HG03064 (cell line): ENCODE measurements around the gene RHEB.

Experiments
- ATAC-seq: cut with Tn5 transposase; IDR thresholded peaks from one replicate; pipeline ENCODE4 v1.9.1; 2021; ENCODE audit warnings: low read depth; ENCODE audit not compliant: unreplicated experiment

The RHEB gene

DNA sequence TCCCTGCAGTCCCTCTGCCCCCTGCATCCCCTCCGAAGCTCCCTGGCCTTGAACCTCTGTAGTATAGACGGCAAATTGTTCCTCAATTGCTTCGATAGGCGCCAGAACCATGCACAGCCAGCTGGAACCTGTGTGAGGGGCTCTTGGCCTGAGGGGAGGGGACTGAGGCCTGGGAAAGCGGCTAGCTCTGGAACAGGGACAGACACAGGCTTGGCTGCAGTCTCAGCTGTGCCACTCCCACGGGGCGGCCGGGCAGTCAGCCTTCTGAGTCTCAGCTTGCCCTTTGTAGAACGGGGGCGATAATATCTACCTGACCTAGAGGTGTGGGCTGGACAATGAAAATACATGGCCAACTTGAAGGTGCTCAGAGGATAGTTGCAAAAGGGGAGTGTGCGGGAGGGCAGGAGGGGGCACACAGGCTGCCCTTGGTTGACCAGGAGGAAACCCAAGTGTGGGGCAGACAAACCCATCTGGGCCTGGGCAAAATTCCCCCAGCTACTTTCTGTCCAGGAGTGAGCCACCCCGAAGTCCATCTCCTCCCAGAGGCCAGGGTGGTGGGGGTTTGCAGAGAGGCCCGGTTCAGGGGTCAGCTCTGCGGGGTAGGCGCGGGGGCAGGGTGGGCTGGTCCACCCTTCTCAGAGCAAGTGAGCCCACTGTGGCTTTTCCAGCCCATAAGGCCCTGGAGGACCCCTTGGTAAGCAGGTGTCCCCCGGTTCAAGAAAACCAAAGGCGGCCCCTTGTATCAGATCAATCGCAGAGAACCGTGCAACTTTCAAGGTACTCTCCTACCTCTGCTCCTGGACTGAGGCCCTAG lies 84.4 kb downstream of the RHEB start:
- ATAC-seq = no peak

DNA sequence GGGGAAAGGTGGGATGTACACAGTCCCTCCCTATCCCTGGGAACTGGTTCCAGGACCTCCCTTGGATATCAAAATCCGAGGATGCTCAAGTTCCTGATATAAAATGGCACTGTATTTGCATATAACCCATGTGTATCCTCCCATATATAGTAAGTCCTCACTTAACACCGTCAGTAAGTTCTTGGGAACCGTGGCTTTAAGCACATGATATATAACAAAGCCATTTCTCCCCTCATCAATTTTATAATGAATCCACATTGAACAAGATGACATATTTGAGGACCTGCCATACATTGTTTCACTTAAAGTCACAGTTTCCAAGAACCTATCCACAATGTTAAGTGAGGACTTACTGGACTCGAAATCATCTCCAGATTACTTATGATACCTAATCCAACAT lies 85.1 kb downstream of the RHEB start:
- ATAC-seq = no peak

DNA sequence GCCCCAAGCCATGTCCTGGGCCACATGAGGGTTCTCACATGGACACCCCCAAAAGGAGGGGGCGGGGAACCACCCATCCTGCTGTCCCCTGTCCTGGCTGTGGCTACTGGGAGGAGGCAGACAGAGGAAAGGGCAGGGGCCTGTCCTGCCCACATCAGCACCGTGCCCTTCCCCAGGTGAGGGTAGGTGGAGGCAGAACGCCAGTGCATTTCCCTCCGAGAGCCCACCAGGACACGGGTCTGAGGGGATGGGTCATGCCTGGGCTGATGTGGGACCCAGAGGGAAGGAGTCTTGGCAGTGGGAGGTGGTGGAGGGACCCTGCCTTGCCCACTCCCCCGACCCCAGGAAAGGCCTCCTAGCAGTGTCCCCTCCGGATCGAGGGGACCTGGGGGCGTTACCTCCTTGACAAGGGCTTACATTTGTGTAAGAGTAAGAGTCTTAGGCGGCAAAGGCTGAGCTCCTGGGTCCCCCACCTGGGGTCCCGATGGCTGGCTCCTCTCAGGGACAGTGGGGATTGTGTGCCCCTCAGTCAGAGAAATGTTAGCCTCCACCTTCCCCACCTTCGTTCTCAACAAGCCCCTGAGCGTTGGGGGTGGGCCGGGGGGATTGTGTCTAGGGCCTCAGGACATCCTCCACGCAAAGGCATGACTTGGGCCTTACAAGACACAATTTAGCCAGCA lies 85.8 kb downstream of the RHEB start:
- no peak for ATAC-seq

DNA sequence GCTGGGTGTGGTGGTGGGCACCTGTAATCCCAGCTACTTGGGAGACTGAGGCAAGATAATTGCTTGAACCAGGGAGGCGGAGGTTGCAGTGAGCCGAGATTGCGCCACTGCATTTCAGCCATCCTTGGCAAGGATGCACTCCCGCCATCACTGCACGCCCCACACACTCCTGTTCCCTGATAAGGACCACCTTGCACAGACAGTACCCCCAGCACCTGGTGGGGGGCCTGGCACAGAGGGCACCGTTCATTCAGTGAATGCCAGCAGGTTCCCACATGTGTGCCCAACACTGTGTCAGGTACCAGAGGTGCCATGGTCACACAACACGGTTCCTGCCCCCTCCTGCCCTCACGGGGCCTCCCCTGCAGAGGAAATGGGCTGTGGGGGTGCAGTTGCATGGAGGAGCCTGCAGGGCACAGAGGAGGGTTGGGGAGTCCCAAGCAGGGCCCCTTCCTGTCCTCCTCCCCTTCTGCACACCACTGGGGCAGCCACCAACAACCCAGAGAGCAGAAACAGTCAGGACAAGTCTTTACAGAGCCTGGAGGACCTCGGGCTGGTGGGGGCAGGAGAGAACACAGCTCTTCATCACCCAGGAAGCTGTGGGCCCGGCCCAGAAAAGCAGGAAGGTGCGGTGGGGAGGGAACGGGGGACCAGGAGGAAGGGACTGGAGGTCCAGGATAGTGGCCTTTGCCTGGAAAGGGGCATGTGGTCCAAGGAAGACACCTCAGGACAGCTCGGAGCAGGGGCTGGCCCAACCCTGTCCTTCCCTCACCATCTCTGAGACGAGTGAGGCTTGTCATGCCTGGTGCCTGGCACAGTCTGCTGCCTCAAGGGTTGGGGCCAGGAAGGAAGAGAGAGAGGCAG lies 86.8 kb downstream of the RHEB start:
- peak; percentile 55 for ATAC-seq

DNA sequence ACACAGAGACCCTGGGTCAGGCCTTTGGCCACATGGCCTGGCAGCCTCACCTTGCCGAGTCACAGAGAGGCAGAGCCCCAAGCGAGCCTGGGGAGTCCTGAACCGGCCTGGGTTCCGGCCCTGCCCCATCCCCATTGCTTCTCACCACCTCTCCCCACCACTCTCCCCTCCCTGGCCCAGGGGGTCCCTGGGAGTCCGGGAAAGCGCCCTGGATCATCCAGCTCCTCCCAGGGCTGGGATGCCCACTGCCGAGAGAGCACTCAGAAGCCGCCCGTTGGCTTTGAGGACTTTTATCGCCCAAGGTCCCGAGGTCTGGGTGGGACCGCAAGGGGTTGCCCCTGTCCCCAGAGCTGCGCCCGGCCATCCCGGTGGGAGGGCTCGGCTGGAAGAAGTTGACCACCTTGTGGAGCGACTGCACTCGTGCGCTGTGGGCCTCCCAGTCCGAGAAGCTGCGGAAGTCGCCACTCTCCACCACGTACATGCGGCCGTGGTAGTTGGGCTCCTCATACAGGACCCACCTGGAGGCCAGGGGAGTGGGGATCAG lies 87.9 kb downstream of the RHEB start:
- ATAC-seq = no peak

DNA sequence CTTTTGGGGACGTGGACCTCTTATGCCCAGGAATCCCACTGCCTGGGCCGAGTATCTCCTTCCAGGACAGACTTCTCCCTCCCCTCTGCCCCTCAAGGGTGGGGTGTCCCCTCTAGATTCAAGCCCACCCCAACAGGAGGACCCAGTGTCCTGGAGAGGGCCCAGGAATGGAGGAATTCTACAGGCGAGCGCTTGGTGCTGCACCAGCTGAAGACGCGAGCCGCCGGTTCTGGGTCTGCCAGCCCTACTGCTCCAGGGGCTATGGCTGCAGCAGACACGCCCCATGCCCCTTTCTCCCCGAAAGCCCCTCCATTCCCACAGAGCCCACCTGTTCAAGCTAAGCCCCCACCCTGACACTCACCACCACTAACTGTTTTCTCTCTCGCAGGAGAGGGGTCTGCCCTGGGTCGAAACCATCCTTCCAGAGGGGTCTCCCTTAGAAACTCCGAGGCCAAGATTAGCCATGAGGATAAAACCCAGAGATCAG lies 88.4 kb downstream of the RHEB start:
- ATAC-seq = no peak

DNA sequence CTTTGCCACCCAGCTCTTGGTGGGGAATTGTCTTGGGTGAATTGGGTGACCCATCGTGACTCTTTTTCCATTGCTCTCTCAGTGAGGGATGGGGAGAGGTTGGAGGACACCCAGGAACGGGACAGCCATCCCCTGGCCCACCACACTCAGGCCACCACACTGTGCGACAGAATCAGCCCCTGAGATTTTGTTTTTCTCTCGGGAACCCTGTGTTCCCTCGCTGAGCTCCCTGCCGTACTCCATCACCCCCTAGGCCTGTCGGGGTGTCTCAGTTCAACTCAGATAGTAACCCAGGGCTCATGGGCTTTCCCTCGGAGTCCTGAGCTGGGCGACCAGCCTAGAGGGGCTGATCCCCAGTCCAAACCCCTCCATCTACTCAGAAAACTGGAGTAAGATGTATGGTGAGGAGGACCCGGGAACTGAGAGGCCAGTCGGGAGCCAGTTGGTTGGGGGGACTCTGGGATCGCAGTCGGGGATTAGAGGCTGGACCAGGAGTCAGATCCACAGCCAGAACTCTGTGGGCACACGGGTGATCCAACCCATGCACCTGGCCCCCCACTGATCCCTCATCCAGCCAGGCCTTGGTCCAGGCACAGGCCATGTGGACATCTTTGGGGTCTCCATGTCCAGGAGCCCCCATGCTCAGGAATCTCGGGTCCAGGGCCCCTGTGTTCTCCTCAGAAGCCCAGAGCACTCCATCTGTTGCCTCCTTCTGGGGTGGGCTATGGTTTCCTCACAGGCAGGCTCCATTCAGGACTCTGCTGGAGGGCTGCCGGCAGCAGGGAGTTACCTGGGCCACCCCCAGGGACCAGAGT lies 89.1 kb downstream of the RHEB start:
- ATAC-seq = no peak

DNA sequence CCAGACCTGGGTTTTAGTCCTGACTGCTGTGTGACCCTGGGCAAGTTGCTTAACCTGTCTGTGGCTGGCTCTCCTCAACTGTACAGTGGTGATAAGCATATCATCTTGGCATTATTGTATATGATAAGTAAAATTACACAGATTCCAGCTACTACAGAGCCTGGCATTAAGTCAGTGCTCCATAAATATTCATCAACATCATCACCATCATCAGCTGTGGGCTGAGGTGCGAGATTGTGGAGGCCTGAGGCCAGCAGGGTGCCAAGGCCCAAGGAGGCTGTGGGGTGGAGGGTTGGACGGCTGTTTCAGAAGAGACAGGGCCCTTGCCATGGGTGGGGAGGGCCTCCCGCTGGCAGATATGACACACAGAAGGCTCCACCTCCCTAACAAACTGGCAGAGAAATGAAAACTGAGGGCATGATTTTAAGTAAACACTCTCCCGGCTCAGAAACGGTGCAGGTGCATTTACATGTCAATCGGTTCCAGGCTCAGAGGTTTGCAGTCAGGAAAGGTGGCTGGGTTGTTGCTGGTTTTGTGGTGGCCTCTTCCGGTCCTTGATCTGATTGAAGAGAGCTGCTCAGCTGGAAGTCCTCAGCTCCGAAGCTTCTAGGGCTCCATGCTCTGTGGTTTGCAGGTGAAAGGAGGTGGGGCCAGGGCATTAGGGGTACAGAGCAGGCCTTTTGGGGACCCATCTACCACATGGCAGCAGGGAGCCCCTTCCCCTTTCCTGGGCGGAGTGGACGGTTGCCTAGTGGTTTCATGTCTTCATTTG lies 89.9 kb downstream of the RHEB start:
- peak; percentile 51 for ATAC-seq

DNA sequence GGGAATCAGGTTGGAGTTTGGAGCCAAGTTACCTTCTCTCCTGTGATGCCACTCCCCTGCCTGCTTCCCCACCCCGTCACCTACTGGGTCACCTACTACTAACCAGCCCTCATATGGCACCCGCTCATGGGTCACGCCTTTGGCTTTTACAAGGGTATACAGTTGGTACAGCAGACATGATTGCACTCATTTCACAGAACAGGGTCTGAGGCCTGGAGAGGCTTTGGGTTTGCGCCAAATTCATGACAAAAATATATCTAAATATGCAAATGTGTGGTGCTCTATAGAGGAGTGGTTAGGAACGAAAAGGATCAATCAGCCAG lies 90.5 kb downstream of the RHEB start:
- no peak for ATAC-seq

DNA sequence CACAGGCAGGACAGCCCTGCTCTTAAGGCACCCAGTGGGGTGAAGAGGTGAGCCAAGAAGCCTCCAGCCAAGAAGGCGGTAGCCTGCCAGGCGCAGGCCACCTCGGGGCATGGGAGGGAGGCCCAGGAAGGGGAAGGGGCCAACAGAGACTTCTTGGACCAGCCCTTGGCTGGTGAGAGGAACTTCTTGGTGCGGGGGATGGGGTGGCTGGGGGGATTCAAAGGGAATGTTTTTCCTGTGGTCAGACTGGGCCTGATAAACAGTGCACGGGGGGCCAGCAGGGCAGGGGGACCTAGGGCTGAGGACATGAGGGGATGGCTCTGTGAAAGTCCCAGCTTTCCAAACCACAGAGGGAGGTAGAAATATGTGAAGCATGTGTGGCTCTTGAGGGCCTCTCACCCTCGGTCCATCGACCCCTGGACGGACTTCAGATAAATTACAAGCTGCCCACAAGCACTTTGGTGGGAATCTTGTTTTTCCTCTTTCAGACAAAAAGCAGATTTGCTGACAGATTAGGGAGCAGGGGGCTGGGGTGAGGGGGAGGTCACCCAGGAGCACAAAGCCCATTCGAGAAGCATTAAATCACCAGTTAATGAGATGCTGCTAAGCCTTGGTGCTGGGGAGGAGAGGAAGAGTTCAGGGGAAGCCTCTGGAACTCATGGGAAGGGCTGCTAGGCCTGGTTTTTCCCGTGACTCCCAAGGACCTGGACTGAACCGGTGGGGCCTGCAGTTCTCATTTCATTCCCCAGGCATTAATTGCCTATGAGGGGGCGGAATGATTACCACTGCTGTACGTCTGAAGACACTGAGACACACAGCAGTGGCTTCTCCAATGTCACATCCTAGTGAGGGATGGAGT lies 91.1 kb downstream of the RHEB start:
- ATAC-seq = no peak

DNA sequence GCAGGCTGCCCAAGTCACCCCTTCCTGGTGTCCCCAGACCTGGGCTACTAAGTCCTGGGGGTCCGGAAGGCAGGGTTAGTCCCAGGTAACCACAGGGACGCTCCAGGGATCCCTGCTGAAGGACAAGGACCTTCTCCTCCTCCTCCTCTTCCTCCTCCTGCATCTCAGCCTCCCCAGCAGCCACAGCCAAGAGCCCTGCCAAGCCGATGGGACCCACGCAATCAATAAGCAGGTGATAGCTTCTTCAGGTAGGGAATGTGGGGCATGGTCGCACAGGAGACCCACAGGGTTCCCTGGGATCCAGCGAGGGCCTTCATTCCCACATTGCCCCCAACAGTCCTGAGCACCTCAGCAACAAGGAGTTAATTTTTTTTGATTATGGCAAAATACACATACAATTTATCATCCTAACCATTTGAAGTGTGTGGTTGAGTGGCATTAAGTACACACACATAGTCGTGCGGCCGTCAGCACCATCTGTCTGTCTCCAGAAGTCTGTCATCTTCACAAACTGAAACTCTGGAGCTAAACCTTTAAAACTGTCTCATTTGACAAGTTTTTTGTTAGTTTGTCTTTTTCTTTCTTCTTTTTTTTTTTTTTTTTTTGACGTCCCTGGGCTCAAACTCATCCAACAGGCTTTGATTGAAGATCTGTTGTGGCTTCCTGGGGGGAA lies 91.9 kb downstream of the RHEB start:
- no peak for ATAC-seq

DNA sequence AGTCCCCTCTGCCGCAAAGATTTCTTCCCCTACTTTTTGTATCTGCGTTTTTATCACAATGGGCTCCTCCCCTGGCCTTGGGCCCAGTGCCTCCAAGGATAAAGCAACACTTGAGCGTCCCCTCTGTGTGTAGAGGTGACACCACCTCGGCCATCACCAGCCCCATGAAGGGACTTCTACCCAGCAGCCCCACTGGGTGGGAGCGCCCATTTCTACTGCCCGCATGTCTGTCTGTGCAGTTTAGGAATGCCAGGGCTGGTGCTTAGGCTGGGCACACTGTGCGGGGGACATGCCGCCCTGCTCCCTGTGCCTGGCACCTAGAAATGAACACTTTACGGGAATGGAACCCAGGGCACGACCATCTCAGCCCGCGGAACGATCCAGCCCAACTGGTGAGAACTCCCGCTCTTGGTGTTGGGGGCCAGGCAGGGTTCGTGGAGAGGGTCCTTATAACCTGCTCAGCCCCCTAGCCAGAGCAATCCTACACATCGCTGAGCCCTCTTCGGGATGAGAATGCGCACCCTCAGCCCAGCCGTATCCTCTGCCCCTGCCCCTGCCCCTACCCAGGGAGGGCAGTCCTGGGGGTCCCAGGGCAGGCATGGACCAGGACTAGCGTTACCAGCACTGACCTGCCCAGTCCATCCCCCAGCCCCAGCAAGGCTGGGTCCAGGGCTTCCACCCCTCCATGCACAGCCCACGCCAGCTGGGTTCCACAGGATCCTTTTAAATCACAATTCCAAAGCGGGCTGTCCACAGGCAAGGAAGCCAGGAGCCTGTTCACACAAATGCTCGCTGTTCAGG lies 92.6 kb downstream of the RHEB start:
- no peak for ATAC-seq

DNA sequence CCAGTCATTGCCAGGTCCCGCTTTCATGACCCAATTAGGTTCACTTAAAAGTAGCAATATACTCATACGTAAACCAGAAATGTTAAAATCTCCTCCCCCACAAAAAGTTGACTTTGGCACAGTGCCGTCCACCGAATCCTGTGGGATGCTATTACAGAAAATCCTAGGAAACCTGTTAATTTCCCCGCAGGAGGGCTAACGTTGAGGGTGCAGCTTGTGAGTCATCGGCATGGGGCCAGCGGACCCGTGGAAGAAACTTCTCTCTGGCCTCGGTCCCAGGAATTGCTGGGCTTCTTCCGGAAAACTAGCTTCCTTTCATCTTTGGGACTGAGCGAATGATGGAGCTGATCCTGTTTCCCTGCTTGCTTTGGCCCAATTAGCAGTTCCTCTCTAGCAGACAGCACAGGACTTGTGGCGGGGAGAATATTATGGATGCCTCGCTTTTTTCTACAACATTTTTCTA lies 93.2 kb downstream of the RHEB start:
- no peak for ATAC-seq

DNA sequence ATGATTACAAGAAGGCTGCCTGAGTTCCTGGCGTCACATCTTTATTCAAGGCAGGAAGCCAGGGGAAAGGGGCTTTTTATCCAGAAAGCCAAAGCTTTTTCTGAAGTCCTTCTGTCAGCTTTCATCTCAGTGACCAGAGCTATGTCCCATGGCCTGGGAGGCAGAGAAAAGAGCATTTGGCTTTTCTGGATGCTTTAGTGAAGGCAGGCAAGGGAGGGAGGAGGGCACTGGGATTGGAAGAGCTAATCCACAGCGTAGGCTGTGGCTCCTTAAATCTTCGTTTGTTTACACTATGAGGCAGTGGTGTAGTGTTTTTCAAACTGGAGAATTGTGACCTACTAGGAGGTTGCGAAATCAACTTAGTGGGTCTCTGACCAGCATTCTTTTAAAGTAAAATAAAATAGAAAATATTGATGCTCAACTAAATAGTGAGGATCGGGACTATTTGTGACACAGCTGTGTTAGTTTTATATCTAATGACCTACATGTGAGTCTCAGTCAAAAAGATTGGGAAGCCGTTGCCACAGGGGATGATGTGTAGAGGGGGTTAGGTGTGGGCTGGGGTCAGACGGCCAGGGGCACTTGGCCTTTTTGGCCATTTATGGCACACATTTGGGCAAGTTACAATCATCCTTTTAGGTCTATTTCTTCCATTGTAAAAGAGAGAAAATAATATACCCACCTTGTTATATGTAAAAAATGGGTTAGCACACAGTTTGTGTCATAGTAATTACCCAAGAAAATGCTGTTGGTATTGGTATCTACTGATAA lies 93.8 kb downstream of the RHEB start:
- ATAC-seq = no peak

DNA sequence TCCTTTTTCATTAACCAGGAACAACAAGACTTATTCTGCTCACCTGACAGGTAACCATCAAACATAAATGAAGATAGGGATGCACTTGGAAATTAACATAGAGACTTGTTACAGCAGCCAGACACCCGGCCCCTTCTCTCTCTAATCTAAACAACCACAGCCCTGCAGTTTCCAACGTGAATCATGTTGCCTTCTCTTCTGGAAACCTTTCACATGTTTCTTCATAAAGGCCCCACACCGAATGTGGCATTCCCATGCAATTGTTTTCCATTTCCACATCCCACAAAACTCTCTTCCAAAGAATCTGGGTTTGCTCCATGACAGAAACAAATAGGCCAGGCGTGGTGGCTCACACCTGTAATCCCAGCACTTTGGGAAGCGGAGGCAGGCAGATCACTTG lies 94.9 kb downstream of the RHEB start:
- no peak for ATAC-seq

DNA sequence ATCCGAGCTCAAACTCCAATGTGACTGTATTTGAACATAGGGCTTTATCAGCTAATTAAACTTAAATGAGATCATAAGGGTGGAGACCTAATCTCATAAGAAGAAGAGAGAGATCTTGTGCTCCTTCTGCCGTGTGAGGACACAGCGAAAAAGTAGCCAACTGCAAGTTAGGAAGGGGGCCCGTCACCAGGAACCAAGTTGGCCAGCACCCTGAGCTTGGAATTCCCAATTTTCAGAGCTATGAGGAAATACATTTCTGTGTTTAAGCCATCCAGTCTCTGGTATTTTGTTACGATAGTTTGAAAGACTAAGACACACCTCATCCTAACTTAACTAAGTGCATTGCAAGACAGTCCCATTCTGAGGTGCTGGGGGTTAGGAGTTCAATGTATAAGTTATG lies 95.8 kb downstream of the RHEB start:
- ATAC-seq = no peak
